Pulmonary artery endothelial cell (primary cell): ENCODE measurements around the gene PALD1. TPM values are rescaled to one million over a fixed set of nuclear protein-coding genes. Genes with fewer than 3 reads are reported as not detected.

Source experiments
- DNase-seq: peaks from one replicate; pipeline ENCODE4 v3.0.0-alpha.2; 2011; ENCODE audit warnings: low read depth, low spot score
- total RNA-seq: library from RNA; depleted of rRNA; stranded (reverse); fragments of >200 nt; gene quantifications from 2 replicates; pipeline ENCODE4 v1.2.3, GENCODE V29; 2014

The PALD1 gene
- 53.7 and 90.4 TPM in 2 replicates for total RNA-seq

DNA sequence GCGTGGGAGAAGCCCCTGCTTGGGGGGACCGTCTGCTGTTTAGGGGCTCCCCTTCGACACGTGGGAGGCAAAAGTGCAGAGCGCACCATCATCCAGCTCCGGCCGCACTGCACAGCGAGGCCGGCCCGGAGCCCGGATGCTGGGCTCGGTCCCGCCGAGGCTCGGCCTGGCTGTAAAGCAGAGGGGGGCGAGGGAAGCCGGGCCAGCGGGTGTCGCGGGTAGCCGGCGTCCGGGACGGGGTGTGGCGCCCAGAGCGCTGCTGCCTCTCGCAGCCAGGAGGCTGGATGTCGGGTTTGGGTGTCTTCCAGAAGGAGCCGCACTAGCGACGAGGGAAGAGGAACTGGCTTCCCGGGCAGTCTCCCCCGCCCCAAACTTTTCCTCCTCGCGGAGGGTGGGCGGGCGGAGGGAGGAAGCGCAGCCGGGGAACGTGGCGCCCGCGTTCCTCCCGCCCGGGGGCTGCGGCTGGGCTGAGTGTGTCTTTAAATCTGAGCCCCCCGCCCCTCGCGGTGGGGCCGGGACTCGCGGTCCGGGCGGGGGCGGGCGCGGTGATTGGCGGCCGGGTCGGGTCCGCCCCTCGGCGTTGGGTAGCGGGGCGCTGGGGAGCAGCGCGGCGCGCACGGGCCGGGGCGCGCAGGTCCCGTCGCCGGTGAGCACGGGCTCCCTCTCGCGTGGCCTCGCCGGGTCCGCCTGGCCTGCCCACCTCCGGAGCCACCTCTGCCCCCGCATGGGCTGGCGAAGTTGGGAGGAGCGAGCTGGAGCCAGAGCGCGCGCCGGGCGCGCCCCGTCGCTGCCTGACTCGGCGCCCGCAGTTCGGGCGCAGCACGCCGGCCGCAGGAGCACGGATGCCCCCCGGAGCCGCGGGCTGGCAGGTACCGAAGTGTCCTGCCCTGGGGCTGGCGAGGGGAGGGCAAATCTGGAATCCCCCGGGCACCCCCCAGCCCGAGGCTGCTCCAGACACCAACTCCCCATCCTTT lies at the start of gene PALD1:
Gene PALD1, plus strand, starts transcription at position 577 of the 974 bp plus-strand sequence. CDS start 47,185 bp downstream, outside the sequence.
- no peak for DNase-seq

DNA sequence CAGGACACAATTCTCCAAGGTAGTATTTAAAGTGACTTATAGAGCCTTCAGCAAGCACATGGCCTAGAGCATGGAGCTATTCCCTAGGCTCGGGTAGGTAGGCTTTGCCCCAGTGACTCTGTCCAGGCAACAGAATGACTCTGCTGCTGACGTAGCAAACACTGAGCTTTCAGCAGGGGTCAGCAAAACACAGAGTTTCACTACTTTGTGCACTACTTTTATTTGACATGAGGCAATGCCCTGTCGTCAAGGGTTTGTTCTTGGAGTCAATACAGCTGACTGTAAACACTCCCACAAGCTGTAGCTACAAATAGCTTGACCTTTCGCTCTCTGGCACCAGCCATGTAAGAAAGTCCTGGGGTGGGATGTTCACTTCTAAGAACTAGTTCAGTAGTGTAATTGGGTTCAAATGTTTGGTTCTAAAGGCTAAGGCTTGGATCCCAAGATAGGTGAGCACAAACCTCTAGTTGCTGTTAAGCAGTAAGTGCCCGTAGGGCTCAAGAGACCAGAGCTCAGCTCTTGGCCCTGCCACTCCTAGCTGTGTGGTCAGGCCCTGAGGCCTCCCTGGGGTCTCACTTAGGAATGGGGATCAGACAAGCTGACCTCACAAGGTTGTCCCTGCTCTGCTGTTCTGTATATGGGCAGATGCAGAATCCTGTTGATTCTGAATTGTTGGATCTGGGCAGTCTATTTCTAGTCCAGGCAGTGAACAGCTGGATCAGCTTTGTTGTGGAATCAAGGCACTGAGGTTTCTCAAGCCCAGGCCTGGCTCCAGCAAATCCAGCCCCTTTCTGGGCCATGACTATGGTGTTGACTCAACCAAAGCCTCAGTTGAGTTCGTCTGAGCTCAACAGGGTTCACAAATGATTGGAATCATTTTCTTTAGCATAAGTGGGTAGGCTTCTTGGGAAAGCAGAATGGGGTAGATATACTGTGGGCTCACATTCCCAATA lies 47.8 kb upstream of the PALD1 start:
- DNase-seq = no peak

DNA sequence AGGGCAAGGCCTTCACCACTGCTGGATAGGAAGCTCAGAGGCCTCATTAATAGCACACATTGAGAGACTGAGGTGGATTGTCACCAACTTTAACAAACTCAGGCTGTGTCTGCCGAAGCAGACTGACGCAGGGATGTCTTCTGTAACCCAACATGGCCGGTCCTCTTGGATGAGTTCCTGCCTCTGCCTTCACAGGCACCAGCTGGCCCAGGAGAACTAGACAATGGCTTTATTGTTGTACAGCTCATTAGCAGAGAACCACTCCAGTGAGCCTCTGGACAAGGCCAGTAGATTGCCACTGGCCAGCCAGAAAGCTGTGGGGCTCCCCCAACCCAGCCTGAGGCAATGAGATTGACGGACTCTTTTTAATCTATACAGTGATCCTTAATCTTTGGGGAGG lies 46.5 kb upstream of the PALD1 start:
- DNase-seq = no peak

DNA sequence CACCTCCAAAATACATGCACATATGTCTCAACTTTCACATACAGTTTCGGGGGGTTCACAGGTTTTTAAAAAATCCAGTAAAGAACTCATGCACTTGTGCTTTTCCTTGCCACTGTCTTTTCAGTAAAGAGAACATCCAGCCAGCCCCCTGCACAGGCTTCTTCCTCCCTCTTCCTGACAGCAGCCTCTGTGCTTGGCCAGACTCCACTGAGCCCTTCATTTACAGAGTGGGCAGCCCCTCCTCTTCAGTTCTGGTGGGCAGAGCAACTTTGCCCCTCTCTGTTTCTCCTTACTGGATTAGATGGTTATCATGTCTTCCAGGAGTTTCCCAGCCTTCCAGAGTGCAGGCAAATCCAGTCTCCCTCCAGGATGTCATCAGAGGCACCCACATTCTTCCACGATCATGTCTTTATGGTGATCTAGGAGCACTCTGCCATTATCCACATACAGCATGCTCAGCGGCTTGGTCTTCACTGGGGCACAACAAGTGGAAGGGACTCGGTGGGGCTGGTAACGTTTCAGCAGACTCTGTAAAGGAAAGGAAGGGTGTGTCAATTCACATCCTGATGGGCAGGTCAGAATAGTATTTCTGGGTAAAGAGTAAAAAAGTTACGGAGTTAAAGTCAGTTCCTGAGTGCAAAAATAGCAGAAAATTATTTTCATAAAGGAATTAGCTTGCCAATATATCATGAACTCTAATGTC lies 45.9 kb upstream of the PALD1 start:
- DNase-seq = no peak

DNA sequence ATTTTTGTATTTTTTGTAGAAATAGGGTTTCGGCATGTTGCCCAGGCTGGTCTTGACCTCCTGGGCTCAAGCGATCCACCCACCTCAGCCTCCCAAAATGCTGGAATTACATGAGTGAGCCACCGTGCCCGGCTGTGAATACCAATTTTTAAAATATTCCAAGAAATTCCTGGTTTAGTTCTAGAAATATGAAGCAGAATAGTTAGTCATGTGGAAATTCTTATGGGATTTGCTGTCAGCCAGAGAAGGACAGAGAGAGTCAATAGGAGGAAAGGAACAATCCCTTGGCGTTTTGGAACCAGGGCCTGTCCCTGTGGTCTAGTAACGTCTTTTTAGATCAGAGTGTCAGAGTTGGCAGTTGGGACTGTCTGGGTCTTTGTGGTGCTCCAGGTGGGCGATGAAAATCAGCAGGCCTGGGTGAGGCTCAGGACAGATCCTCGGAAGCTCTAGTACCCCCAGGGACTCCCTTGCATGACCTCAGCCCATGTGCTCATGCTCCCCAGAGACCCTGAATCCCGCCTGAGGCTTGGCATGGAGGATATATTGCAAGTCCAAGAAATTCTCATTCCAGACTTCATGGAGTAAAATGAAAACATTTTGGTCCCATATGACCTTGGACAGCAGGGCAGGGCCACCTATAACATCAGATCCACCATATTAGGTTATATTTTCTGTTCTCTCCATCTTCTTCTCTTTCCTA lies 44.8 kb upstream of the PALD1 start:
- no peak for DNase-seq

DNA sequence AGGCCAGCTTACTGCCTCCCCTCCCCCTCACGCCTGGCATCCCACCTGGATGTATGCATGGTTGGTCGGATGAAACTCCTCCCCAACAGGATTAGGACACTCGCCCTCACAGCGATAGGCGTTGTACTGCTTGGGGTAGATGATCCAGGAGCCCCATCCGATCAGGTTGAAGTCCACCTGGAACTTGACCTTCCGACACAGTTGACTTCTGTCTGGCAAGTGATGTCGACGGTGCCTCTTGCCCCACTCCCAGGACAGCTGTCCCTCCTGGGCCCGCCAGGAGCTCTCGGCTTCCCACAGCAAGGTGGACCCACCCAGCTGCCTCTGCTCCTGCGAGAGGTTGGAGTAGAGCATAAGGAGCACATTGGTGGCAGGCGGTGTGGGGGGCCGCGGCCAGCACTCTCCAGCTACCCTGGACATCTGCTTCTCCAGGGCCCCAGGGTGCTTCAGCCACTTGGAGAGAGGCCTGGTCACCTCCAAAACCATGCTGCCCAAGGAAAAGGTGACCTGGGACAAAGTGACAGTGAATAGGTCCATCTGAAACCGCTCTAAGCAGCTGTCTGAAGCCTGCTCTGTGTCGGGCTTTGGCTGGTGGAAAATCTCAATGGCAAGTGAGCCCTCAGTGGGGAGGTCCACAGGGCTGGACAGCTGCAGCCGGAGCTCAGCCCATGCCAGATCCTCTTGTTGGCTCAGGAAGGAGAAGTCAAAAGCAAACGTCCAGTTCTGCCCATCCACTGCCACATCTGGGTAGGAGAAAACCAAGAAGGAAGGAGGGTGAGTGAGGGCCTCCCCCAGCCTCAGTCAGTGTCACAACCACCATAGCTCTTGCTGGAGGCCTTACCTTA lies 43.1 kb upstream of the PALD1 start:
- DNase-seq = no peak

DNA sequence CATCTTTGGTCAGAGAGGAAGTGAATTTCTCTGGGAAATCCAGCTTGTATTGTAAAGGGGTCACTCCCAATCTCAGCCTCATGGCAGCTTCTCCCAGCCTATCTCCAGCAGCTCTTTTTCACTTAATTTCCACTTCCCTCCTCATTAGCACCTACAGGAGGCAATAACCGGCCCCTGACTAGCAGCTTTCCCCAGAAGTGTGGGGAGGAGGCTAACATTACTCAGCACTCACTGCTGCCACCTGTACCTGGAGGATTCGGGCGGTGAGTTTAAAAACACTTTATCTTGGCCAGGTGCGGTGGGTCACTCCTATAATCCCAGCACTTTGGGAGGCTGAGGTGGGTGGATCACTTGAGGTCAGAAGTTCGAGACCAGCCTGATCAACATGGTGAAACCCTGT lies 40.8 kb upstream of the PALD1 start:
- DNase-seq = no peak

DNA sequence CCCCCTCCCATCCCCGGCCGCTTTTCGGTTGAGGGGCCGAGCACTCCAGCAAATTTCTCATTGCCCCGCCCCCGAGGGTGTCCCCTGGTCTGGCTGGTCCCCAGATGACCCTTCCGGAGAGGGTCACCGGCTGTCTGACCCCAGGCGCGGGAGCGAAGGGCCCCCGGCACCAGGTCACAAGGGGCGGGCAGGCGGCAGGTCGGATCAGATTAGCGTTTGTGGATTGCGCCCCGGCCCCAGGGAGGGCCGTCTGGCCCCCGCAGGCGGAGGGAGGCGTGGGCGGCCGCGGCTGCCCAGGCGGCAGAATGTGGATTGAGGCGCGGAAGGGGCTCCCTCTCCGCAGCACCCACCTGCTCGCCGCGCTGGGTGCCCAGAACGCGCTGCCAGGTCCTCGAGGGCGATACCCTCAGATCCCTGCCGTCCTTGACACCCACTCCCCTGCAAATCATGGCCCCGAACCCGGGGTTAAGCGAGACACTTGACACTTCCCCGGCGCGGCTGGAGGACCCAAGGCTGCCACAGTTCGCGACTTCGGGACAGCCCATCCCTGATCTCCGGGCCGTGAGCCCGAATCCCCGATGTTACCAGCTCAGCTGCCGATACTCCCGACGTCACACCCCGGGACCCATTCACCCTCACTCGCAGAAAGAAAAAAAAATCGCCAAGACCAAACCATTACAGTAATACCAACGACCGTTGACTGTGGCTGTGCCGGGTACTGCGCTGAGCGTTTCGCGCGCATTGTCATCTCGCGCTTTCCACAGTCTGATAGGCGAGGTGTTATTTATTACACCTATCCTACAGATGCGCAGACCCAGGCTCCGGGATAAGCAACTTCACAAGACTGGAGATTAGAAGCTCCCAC lies 38.0 kb upstream of the PALD1 start:
- no peak for DNase-seq

DNA sequence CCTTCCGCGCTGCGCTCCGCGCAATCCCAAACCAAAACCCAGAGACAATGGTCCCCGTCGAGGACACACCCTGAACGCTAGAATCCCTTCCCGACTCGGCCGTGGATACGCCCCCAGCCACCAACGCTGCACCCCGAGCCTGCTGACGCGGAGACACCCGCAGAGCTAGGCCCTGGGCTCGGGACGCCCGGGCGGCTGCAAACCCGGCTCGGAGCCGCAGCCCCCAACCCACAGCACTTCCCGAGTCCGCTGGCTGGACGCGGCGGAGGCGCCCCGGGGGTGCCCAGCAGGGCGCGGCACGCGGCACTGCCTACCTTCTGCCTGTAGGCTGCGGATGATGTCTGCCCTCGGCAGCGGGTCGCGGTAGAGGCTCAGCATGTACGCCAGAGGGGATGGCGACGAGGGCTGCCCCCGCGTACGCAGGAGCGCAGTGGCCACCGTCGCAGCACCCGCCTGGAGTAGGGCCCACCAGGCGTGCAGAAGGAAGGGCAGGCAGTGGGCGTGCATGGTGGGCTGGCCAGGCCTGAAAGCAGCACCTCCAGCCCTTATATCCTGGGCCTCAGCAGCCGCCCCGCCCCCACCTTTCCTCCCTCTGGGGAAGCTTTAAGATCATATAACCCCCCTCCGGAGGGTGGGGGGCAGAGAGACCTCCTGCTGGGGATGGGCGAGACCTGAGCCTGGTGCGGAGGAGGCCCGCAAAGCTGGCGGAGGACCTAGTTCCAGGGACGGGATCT lies 37.2 kb upstream of the PALD1 start, which contains the start of gene NODAL:
Gene NODAL, minus strand, starts transcription at position 521 of the 734 bp plus-strand sequence. Its CDS starts 14 bp downstream, at position 507.
- DNase-seq = no peak

DNA sequence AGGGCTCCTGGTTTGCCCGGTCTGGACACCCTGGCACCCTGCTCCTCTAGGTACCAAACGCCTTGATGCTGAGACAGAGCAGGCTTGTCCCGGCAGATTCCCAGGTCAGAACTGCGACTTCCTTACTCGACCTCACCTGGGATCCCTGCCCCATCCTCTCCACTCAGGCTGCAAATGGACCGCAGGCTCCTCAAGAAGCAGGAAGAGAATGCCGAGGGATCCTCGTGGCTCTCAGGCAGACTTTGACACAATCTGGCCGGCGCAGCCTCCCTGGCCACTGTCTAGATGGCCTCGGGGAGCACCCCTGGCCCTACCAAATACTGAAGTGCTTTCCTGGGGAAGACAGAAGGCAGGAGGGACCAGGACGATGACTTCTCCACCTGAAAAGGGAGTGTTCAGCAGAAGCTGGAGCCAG lies 36.7 kb upstream of the PALD1 start:
- DNase-seq = no peak

DNA sequence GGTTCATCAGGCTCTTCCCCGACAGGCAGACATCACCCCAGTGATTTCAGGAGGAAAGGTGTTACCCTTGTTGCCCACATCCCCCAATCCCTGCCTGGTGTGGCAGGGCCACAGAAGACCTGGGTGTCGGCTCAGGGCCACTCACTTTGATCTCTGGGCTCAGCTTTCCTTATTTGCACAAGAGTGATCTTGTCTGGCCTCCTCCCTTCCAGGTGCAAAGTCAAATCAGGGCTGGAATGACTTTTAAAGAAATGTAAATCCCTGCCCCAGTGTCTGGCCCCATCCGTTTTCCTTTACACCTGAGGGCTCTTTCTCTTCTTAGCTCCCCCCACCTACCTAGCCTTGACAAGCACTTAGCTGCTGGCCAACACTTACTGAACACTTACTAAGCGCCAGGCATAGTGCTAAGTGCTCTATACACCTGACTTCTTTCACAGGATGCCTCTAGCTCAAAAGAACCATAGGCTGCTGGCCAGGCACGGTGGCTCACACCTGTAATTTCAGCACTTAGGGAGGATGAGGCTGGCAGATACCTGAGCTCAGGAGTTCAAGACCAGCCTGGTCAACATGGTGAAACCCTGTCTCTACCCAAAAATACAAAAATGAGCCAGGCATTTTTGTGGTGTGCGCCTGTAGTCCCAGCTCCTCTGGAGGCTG lies 36.1 kb upstream of the PALD1 start:
- no peak for DNase-seq

DNA sequence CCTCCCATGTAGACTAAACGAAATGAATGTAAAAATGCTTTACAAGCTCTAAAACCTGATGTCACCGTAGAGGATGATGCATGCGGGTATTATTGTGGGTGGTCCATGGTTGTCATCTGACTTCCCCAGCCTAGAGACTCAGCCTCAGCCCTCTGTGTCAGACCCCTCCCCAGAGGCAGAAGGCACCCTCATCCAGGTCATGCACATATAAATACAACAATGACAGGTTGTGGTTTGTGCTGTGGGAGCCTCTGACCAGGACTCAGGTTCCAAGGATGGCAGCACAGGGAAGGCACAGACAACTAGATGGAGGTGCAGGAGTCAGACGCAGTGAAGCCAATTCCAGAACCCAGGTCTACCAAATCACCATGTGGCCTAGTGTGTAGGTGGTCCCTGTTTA lies 33.8 kb upstream of the PALD1 start:
- no peak for DNase-seq

DNA sequence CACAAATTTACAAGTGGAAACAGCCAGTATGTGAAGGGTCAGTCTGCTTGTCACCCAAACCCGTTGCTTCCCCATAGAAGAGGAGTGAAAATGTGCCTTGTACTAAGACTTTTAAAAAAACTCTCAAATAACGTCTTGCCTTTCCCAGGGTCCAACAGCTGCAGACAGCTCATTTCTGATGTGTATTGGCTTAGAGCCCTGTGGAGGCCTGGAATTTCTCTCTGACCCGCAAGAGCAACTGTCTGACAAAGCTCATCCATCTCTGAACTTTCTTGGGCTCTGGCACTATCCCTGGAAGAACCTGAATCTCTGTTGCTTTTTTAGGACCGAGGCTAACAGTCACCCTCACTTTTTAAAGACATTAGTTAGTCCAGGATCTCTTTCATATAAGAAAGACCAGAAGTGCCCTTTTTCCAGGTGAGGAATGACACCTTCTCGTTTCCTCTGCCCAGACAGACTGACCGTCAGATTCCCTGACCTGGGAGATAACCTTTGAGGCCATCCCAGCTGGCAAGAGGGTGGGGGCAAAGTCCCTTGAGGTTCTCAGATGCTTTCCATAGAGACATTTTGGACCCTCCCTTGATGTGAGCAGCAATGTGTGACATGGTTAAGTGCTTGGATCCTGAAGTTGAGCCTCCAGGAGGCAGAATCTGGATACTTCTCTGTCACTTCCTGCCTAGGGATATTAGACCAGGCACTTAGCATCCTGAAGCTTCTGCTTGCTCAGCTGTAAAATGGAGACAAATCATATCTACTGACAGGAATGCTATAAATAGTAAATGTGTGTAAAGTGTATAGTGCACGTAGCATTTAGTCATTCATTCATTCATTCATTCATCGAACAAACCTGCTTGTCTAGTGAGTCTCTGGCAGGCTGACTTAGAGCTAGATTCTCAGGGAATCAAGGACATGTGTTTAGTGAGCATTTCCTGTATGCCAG lies 32.6 kb upstream of the PALD1 start:
- DNase-seq = no peak

DNA sequence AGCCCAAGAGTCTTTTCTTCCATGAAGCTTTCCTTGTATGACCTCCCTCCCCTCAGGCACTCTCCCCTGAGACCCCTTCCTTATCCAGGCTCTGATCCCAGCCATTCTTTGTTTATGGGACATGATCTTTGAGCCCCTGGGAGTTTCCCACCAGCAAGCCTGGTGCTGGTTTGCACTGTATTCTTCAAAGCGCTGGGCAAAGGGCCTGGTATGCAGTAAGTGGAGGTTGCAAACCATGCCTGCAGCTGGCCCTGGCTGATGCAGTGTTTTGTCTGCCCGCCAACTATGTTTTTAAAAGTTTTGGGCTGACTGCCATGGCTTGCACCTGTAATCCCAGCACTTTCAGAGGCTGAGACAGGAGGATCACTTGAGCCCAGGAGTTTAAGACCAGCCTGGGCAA lies 30.3 kb upstream of the PALD1 start:
- no peak for DNase-seq

DNA sequence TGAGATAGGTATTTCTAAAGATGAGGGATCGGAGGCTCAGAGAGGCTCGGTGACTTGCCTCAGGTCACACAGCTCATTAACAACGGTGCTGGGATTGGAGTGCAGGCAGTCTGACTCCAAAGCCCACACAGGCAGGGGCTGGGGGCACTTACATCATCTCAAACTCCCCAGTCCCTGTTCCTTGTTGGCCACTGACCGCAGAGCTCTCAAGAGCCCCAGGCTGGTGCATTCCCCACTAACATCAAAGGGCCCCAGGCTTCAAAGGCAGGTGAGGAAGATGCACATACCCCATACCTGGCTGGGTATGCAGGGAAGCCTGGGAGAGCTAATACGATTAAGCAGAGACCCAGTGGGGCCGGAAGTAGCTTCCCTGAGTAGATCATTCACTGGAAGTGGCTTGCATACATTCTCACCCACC lies 23.3 kb upstream of the PALD1 start:
- DNase-seq = no peak

DNA sequence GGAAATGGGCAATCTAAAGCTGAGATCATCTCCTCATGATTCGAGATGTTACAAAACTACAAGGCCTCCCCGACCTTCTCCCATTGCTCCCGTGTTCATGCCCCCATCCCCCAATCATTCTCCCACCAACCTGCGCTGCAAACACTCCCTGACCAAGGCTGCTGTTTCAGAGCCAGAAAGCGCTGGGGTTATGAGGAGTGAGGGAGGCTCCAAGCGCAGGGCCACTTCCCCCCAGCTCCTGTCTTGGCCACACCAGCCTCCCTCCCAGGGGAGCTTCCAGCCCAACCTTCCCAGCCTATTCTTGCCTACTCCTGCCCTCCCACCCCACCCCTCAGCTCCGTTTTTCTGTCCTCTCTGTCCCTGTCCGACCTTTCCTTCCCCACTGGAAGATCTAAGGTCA lies 22.4 kb upstream of the PALD1 start:
- no peak for DNase-seq
